Measurements from ENCODE around the gene PSMF1. TPM values are rescaled to one million over a fixed set of nuclear protein-coding genes. Genes with fewer than 3 reads are reported as not detected.

PSMF1 gene
- total RNA-seq, 1 donor from 2014 or later, result 133 TPM

DNA sequence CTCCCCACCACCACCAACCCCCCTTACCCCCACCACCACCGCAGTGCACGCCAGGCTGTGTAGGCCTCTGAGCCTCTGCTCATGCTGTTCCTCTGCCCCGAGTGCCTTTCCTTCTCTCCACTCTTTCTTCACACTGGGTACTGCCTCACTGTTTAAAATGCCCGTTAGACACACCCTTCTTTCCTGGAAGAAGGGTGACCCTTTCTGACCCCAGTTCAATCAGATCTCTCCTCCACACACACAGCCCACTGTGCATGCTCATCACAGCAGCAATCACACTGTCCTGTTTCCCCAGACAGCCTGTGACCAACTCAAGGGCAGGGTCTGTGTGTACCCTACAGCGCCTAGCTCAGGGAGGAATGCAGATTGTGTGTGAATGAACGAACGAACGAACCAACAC is 56.4 kb downstream of the PSMF1 start:
- Histone ChIP-seq H2AFZ (ENCODE audit: low read depth, low read length) (no peak overlapping the region), H3K79me2 (ENCODE audit: insufficient read depth, low read length) (no peaks in the 10 kb centered on the region), H3K36me3 (ENCODE audit: insufficient read depth, low read length) (peaks cover 4% of the 10 kb centered on the region), H3K4me1 (ENCODE audit: insufficient read depth, low read length) (no peaks in the 10 kb centered on the region), H3K4me2 (ENCODE audit: low read length) (no peak overlapping the region), H3K9ac (ENCODE audit: low read length) (no peak overlapping the region), H3K4me3 (ENCODE audit: insufficient read depth, low read depth, low read length) (no peak overlapping the region), H4K20me1 (ENCODE audit: insufficient read depth, low read length) (peaks cover 32% of the 10 kb centered on the region), H3K9me3 (ENCODE audit: insufficient read depth, low read depth, low read length) (no peaks in the 10 kb centered on the region), H3K27ac (ENCODE audit: low read depth, low read length) (no peak overlapping the region), H3K27me3 (ENCODE audit: insufficient read depth, low read length) (no peaks in the 10 kb centered on the region)
- no peak overlapping the region for H3K4me3 Mint-ChIP-seq (ENCODE audit: unreplicated experiment)
- DNase-seq (ENCODE audit: low read depth), result no peak
- H3K9me3 Mint-ChIP-seq (ENCODE audit: unreplicated experiment), result no peaks in the 10 kb centered on the region
- H3K27me3 Mint-ChIP-seq (ENCODE audit: low read depth, unreplicated experiment), result no peaks in the 10 kb centered on the region
- no peak for FAIRE-seq
- peaks cover 1% of the 10 kb centered on the region for H3K4me1 Mint-ChIP-seq (ENCODE audit: low read depth, unreplicated experiment)
- H3K36me3 Mint-ChIP-seq (ENCODE audit: low read depth, unreplicated experiment), result peaks cover 19% of the 10 kb centered on the region
- TF ChIP-seq EZH2 (IDR thresholded peaks at IDR 0.05; ENCODE audit: insufficient read depth, low read length), result no peak
- TF ChIP-seq, protein P1, sequence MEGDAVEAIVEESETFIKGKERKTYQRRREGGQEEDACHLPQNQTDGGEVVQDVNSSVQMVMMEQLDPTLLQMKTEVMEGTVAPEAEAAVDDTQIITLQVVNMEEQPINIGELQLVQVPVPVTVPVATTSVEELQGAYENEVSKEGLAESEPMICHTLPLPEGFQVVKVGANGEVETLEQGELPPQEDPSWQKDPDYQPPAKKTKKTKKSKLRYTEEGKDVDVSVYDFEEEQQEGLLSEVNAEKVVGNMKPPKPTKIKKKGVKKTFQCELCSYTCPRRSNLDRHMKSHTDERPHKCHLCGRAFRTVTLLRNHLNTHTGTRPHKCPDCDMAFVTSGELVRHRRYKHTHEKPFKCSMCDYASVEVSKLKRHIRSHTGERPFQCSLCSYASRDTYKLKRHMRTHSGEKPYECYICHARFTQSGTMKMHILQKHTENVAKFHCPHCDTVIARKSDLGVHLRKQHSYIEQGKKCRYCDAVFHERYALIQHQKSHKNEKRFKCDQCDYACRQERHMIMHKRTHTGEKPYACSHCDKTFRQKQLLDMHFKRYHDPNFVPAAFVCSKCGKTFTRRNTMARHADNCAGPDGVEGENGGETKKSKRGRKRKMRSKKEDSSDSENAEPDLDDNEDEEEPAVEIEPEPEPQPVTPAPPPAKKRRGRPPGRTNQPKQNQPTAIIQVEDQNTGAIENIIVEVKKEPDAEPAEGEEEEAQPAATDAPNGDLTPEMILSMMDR (IDR thresholded peaks at IDR 0.05; ENCODE audit: insufficient read depth, low read depth, low read length), result no peak
- H3K27ac Mint-ChIP-seq (ENCODE audit: unreplicated experiment), result no peak overlapping the region

- peaks cover 14% of the 10 kb centered on the region for H3K36me3 Mint-ChIP-seq (ENCODE audit: low read depth, unreplicated experiment)
- no peak overlapping the region for H3K4me3 Mint-ChIP-seq (ENCODE audit: unreplicated experiment)
- no peak for FAIRE-seq
- H2AFZ ChIP-seq (ENCODE audit: low read depth, low read length), result no peak overlapping the region
- H3K9me3 ChIP-seq (ENCODE audit: insufficient read depth, low read depth, low read length), result no peaks in the 10 kb centered on the region
- H3K79me2 ChIP-seq (ENCODE audit: insufficient read depth, low read length), result no peaks in the 10 kb centered on the region
- H3K27ac ChIP-seq (ENCODE audit: low read depth, low read length), result no peak overlapping the region
- no peaks in the 10 kb centered on the region for H3K4me1 ChIP-seq (ENCODE audit: insufficient read depth, low read length)
- no peak for DNase-seq (ENCODE audit: low read depth)
- H3K4me2 ChIP-seq (ENCODE audit: low read length), result no peak overlapping the region
- no peak overlapping the region for H3K4me3 ChIP-seq (ENCODE audit: insufficient read depth, low read depth, low read length)
- H3K9me3 Mint-ChIP-seq (ENCODE audit: unreplicated experiment), result no peaks in the 10 kb centered on the region
- TF ChIP-seq, protein P1 (IDR thresholded peaks at IDR 0.05; ENCODE audit: insufficient read depth, low read depth, low read length), result no peak
- TF ChIP-seq EZH2 (IDR thresholded peaks at IDR 0.05; ENCODE audit: insufficient read depth, low read length), result no peak
- no peaks in the 10 kb centered on the region for H3K27me3 ChIP-seq (ENCODE audit: insufficient read depth, low read length)
- no peak overlapping the region for H3K27ac Mint-ChIP-seq (ENCODE audit: unreplicated experiment)
- H3K9ac ChIP-seq (ENCODE audit: low read length), result no peak overlapping the region
- peaks cover 1% of the 10 kb centered on the region for H3K4me1 Mint-ChIP-seq (ENCODE audit: low read depth, unreplicated experiment)
- H3K36me3 ChIP-seq (ENCODE audit: insufficient read depth, low read length), result no peaks in the 10 kb centered on the region
- H4K20me1 ChIP-seq (ENCODE audit: insufficient read depth, low read length), result peaks cover 6% of the 10 kb centered on the region
- H3K27me3 Mint-ChIP-seq (ENCODE audit: low read depth, unreplicated experiment), result peaks cover 9% of the 10 kb centered on the region
Observed at GRCh38 chr20:1177680-1178079, 59.3 kb downstream of the PSMF1 start.

GRCh38 chr20:1178103-1178502 is 59.7 kb downstream of the PSMF1 start:
- no peak overlapping the region for H3K4me2 ChIP-seq (ENCODE audit: low read length)
- H3K27me3 ChIP-seq (ENCODE audit: insufficient read depth, low read length), result peaks cover 2% of the 10 kb centered on the region
- no peak overlapping the region for H3K9ac ChIP-seq (ENCODE audit: low read length)
- H3K4me1 ChIP-seq (ENCODE audit: insufficient read depth, low read length), result no peaks in the 10 kb centered on the region
- no peak overlapping the region for H3K27ac ChIP-seq (ENCODE audit: low read depth, low read length)
- H4K20me1 ChIP-seq (ENCODE audit: insufficient read depth, low read length), result peaks cover 7% of the 10 kb centered on the region
- FAIRE-seq, result no peak
- H3K9me3 Mint-ChIP-seq (ENCODE audit: unreplicated experiment), result no peaks in the 10 kb centered on the region
- no peak for TF ChIP-seq EZH2 (IDR thresholded peaks at IDR 0.05; ENCODE audit: insufficient read depth, low read length)
- TF ChIP-seq, protein P1 (IDR thresholded peaks at IDR 0.05; ENCODE audit: insufficient read depth, low read depth, low read length), result no peak
- H3K36me3 ChIP-seq (ENCODE audit: insufficient read depth, low read length), result no peaks in the 10 kb centered on the region
- H2AFZ ChIP-seq (ENCODE audit: low read depth, low read length), result no peak overlapping the region
- H3K4me3 ChIP-seq (ENCODE audit: insufficient read depth, low read depth, low read length), result no peak overlapping the region
- no peaks in the 10 kb centered on the region for H3K9me3 ChIP-seq (ENCODE audit: insufficient read depth, low read depth, low read length)
- H3K79me2 ChIP-seq (ENCODE audit: insufficient read depth, low read length), result no peaks in the 10 kb centered on the region
- peaks cover 12% of the 10 kb centered on the region for H3K36me3 Mint-ChIP-seq (ENCODE audit: low read depth, unreplicated experiment)
- H3K4me1 Mint-ChIP-seq (ENCODE audit: low read depth, unreplicated experiment), result peaks cover 1% of the 10 kb centered on the region
- peaks cover 12% of the 10 kb centered on the region for H3K27me3 Mint-ChIP-seq (ENCODE audit: low read depth, unreplicated experiment)
- H3K4me3 Mint-ChIP-seq (ENCODE audit: unreplicated experiment), result no peak overlapping the region
- no peak for DNase-seq (ENCODE audit: low read depth)
- H3K27ac Mint-ChIP-seq (ENCODE audit: unreplicated experiment), result no peak overlapping the region
